Parathyroid adenoma (tissue), 2 donors: ENCODE results near the gene BAG5.

ENCODE experiments used
- H2AFZ ChIP-seq: fragments of 300-600 bp; sonication (generic); one replicate; pipeline ENCODE4 v1.7.0; 2017; ENCODE audit warnings: antibody characterized with exemption, mild to moderate bottlenecking
- H3K27ac ChIP-seq: fragments of 300-600 bp; sonication (generic); one replicate; pipeline ENCODE4 v1.7.0; 2017
- H3K27me3 ChIP-seq: fragments of 300-600 bp; sonication (generic); one replicate; pipeline ENCODE4 v1.7.0; 2017; ENCODE audit warnings: low read length; ENCODE audit not compliant: control insufficient read depth, insufficient read depth
- H3K36me3 ChIP-seq: fragments of 300-600 bp; sonication (generic); one replicate; pipeline ENCODE4 v1.7.0; 2017; ENCODE audit warnings: low read length; ENCODE audit not compliant: control insufficient read depth, insufficient read depth
- H3K4me1 ChIP-seq: fragments of 300-600 bp; sonication (generic); one replicate; pipeline ENCODE4 v1.7.0; 2017; ENCODE audit warnings: control low read depth
- H3K4me2 ChIP-seq: fragments of 300-600 bp; sonication (generic); one replicate; pipeline ENCODE4 v1.7.0; 2017; ENCODE audit warnings: low read length
- H3K4me3 ChIP-seq: fragments of 300-600 bp; sonication (generic); one replicate; pipeline ENCODE4 v1.7.0; 2017; ENCODE audit warnings: low read depth, low read length
- H3K79me2 ChIP-seq: fragments of 300-600 bp; sonication (generic); one replicate; pipeline ENCODE4 v1.7.0; 2017; ENCODE audit warnings: control low read depth
- H3K9ac ChIP-seq: fragments of 300-600 bp; sonication (generic); one replicate; pipeline ENCODE4 v1.7.0; 2017; ENCODE audit warnings: mild to moderate bottlenecking
- H3K9me3 ChIP-seq: fragments of 300-600 bp; sonication (generic); one replicate; pipeline ENCODE4 v1.7.0; 2017; ENCODE audit warnings: low read length; ENCODE audit not compliant: control insufficient read depth
- CTCF ChIP-seq: fragments of 300-600 bp; sonication (generic); IDR thresholded peaks from one replicate; pipeline ENCODE4 v1.7.0; 2017; ENCODE audit warnings: antibody characterized with exemption, mild to moderate bottlenecking
- donor health status: primary hyperparathyroidism.

Gene BAG5

DNA sequence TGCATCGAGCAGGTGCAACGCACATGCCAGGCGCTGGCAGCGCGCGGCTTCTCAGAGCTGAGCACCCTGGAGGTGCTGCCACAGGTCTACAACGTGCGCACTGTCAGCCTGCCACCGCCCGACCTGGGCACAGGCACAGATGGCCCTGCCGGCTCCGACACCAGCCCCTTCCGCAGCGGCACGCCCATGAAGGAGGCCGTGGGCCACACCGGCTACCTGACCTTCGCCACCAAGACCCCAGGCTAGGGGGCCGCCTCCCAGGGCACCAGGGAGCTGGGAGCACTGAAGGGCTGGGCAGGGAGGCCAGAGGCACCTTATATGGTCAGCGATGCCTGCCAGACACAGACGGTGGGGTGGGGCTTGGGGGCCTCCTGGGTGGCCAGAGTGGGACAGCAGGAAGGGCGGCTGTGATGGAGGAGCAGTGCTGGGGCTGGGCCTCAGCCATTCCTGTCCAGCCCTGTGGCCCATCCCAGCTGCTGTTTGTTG is 27.8 kb downstream of the BAG5 start:
- no peak overlapping the region for H2AFZ ChIP-seq
- no peaks in the 10 kb centered on the region for H3K79me2 ChIP-seq
- H3K27me3 ChIP-seq, result no peaks in the 10 kb centered on the region
- H3K9me3 ChIP-seq, result no peaks in the 10 kb centered on the region
- no peak overlapping the region for H3K4me2 ChIP-seq
- no peak overlapping the region for H3K9ac ChIP-seq
- no peak overlapping the region for H3K4me3 ChIP-seq
- no peaks in the 10 kb centered on the region for H3K36me3 ChIP-seq
- H3K27ac ChIP-seq, result no peak overlapping the region
- TF ChIP-seq CTCF, result no peak
- H3K4me1 ChIP-seq, result peaks cover 12% of the 10 kb centered on the region

GRCh38 chr14:103533999-103534575 is 28.4 kb downstream of the BAG5 start:
- Histone ChIP-seq H3K27me3 (no peaks in the 10 kb centered on the region), H3K4me3 (no peak overlapping the region), H3K4me1 (peaks cover 10% of the 10 kb centered on the region), H3K27ac (no peak overlapping the region), H3K9ac (no peak overlapping the region), H3K79me2 (peaks cover 3% of the 10 kb centered on the region), H3K4me2 (no peak overlapping the region), H3K9me3 (no peaks in the 10 kb centered on the region), H3K36me3 (no peaks in the 10 kb centered on the region), H2AFZ (no peak overlapping the region)
- TF ChIP-seq CTCF, result no peak

GRCh38 chr14:103533137-103533998 is 29.1 kb downstream of the BAG5 start:
- Histone ChIP-seq H3K27me3 (no peaks in the 10 kb centered on the region), H3K4me2 (no peak overlapping the region), H3K4me1 (peaks cover 3% of the 10 kb centered on the region), H3K4me3 (no peak overlapping the region), H3K79me2 (peaks cover 6% of the 10 kb centered on the region), H3K9ac (no peak overlapping the region), H2AFZ (no peak overlapping the region), H3K9me3 (no peaks in the 10 kb centered on the region), H3K36me3 (no peaks in the 10 kb centered on the region), H3K27ac (no peak overlapping the region)
- no peak for TF ChIP-seq CTCF

DNA sequence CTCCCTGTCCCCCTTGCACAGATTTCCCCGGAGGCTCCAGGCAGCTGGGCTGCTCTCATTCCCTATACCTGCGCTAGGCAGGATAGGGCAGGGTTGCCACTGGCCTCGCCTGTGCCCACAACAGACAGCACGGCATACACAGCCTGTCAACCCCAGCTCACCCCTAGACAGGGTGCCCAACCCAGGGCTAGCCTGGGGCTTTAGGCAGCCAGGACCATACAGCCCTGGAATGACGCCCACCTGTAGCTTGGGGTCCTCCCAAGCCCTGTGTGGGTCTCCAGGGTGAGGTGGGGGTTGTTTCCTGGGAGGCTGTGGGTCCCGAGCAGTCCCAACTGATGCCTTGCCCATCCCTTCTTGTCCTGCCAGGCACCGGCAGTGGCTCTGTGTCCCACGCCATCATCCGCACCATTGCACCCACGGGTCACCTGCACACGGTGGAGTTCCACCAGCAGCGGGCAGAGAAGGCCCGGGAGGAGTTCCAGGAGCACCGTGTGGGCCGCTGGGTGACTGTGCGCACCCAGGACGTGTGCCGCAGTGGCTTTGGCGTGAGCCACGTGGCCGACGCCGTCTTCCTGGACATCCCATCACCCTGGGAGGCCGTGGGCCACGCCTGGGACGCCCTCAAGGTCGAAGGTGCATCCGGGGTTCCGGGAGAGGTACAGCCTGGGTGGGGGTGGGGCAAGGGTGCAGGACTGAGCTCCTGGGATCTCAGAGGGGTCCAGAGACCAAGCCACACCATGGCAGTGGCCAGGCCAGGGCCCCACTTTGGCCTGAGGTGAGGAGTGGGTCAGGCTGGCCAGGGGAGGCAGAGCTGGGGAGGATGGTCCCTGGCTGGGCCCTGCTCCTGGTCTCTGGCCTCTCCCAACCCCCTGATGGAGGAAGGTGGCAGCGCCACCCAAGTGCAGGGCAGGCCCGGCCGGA is 30.0 kb downstream of the BAG5 start:
- Histone ChIP-seq H2AFZ (no peak overlapping the region), H3K4me3 (no peak overlapping the region), H3K4me2 (no peak overlapping the region), H3K27ac (no peak overlapping the region), H3K4me1 (peaks cover 8% of the 10 kb centered on the region), H3K79me2 (peaks cover 10% of the 10 kb centered on the region), H3K27me3 (no peaks in the 10 kb centered on the region), H3K9ac (no peak overlapping the region), H3K36me3 (no peaks in the 10 kb centered on the region), H3K9me3 (no peaks in the 10 kb centered on the region)
- no peak for TF ChIP-seq CTCF
